Measurements from ENCODE around the gene RBP3.

RBP3 gene

GRCh38 chr10:47325303-47326291 lies 22.6 kb upstream of the RBP3 start:
- no peak for DNase-seq
- Mint-ChIP-seq H3K4me3 (no peak overlapping the region), H3K27me3 (no peaks in the 10 kb centered on the region), H3K4me1 (ENCODE audit: low read depth) (no peaks in the 10 kb centered on the region), H3K36me3 (ENCODE audit: low read depth) (no peaks in the 10 kb centered on the region), H3K27ac (no peak overlapping the region), H3K9me3 (no peaks in the 10 kb centered on the region)

- no peak overlapping the region for H3K4me3 Mint-ChIP-seq
- no peak for DNase-seq
- H3K9me3 Mint-ChIP-seq: no peaks in the 10 kb centered on the region
- no peaks in the 10 kb centered on the region for H3K4me1 Mint-ChIP-seq (ENCODE audit: low read depth)
- H3K27me3 Mint-ChIP-seq: no peaks in the 10 kb centered on the region
- H3K27ac Mint-ChIP-seq: no peak overlapping the region
- no peaks in the 10 kb centered on the region for H3K36me3 Mint-ChIP-seq (ENCODE audit: low read depth)
Observed at GRCh38 chr10:47326306-47326926, 21.7 kb upstream of the RBP3 start.

- DNase-seq: no peak
- Mint-ChIP-seq H3K27me3 (no peaks in the 10 kb centered on the region), H3K9me3 (no peaks in the 10 kb centered on the region), H3K36me3 (ENCODE audit: low read depth) (no peaks in the 10 kb centered on the region), H3K4me1 (ENCODE audit: low read depth) (no peaks in the 10 kb centered on the region), H3K27ac (no peak overlapping the region), H3K4me3 (no peak overlapping the region)
Observed at GRCh38 chr10:47326927-47327330, 21.2 kb upstream of the RBP3 start.

- Mint-ChIP-seq H3K4me1 (ENCODE audit: low read depth) (no peaks in the 10 kb centered on the region), H3K36me3 (ENCODE audit: low read depth) (no peaks in the 10 kb centered on the region), H3K27ac (no peak overlapping the region), H3K9me3 (no peaks in the 10 kb centered on the region), H3K27me3 (peaks cover 2% of the 10 kb centered on the region), H3K4me3 (no peak overlapping the region)
- no peak for DNase-seq
Observed at GRCh38 chr10:47329855-47330254, 18.3 kb upstream of the RBP3 start.

- Mint-ChIP-seq H3K4me1 (ENCODE audit: low read depth) (no peaks in the 10 kb centered on the region), H3K27me3 (peaks cover 2% of the 10 kb centered on the region), H3K36me3 (ENCODE audit: low read depth) (no peaks in the 10 kb centered on the region), H3K9me3 (no peaks in the 10 kb centered on the region), H3K27ac (no peak overlapping the region), H3K4me3 (no peak overlapping the region)
- no peak for DNase-seq
Observed at GRCh38 chr10:47330366-47330765, 17.8 kb upstream of the RBP3 start.

- Mint-ChIP-seq H3K36me3 (ENCODE audit: low read depth) (no peaks in the 10 kb centered on the region), H3K4me1 (ENCODE audit: low read depth) (no peaks in the 10 kb centered on the region), H3K27ac (no peak overlapping the region), H3K4me3 (no peak overlapping the region), H3K27me3 (peaks cover 2% of the 10 kb centered on the region), H3K9me3 (no peaks in the 10 kb centered on the region)
- DNase-seq: no peak
Observed at GRCh38 chr10:47330804-47331203, 17.4 kb upstream of the RBP3 start.

GRCh38 chr10:47331491-47331890 lies 16.7 kb upstream of the RBP3 start:
- Mint-ChIP-seq H3K4me1 (ENCODE audit: low read depth) (no peaks in the 10 kb centered on the region), H3K36me3 (ENCODE audit: low read depth) (no peaks in the 10 kb centered on the region), H3K27ac (no peak overlapping the region), H3K4me3 (no peak overlapping the region), H3K9me3 (no peaks in the 10 kb centered on the region), H3K27me3 (peaks cover 2% of the 10 kb centered on the region)
- no peak for DNase-seq

- Mint-ChIP-seq H3K9me3 (no peaks in the 10 kb centered on the region), H3K27ac (no peak overlapping the region), H3K4me1 (ENCODE audit: low read depth) (no peaks in the 10 kb centered on the region), H3K4me3 (no peak overlapping the region), H3K27me3 (peaks cover 2% of the 10 kb centered on the region), H3K36me3 (ENCODE audit: low read depth) (no peaks in the 10 kb centered on the region)
- no peak for DNase-seq
Observed at GRCh38 chr10:47331954-47332353, 16.2 kb upstream of the RBP3 start.

GRCh38 chr10:47332371-47332770 lies 15.8 kb upstream of the RBP3 start:
- Mint-ChIP-seq H3K4me3 (no peak overlapping the region), H3K4me1 (ENCODE audit: low read depth) (no peaks in the 10 kb centered on the region), H3K36me3 (ENCODE audit: low read depth) (no peaks in the 10 kb centered on the region), H3K27me3 (peaks cover 2% of the 10 kb centered on the region), H3K9me3 (no peaks in the 10 kb centered on the region), H3K27ac (no peak overlapping the region)
- no peak for DNase-seq

GRCh38 chr10:47332946-47333345 lies 15.2 kb upstream of the RBP3 start:
- H3K27ac Mint-ChIP-seq: no peak overlapping the region
- no peak for DNase-seq
- no peak overlapping the region for H3K4me3 Mint-ChIP-seq
- peaks cover 2% of the 10 kb centered on the region for H3K27me3 Mint-ChIP-seq
- H3K4me1 Mint-ChIP-seq (ENCODE audit: low read depth): no peaks in the 10 kb centered on the region
- H3K9me3 Mint-ChIP-seq: no peaks in the 10 kb centered on the region
- no peaks in the 10 kb centered on the region for H3K36me3 Mint-ChIP-seq (ENCODE audit: low read depth)

- Mint-ChIP-seq H3K27me3 (peaks cover 6% of the 10 kb centered on the region), H3K4me3 (no peak overlapping the region), H3K9me3 (no peaks in the 10 kb centered on the region), H3K4me1 (ENCODE audit: low read depth) (no peaks in the 10 kb centered on the region), H3K27ac (no peak overlapping the region), H3K36me3 (ENCODE audit: low read depth) (no peaks in the 10 kb centered on the region)
- no peak for DNase-seq
Observed at GRCh38 chr10:47333532-47333931, 14.6 kb upstream of the RBP3 start.

GRCh38 chr10:47334466-47335295 lies 13.5 kb upstream of the RBP3 start:
- H3K4me3 Mint-ChIP-seq: no peak overlapping the region

GRCh38 chr10:47335906-47336305 lies 12.3 kb upstream of the RBP3 start:
- no peak for DNase-seq
- H3K9me3 Mint-ChIP-seq: no peaks in the 10 kb centered on the region
- no peak overlapping the region for H3K4me3 Mint-ChIP-seq
- no peak overlapping the region for H3K27ac Mint-ChIP-seq
- H3K4me1 Mint-ChIP-seq (ENCODE audit: low read depth): no peaks in the 10 kb centered on the region
- no peaks in the 10 kb centered on the region for H3K36me3 Mint-ChIP-seq (ENCODE audit: low read depth)
- H3K27me3 Mint-ChIP-seq: peaks cover 24% of the 10 kb centered on the region

More at GRCh38 chr10:47334466-47335295, 13.5 kb upstream of the RBP3 start:
- H3K27me3 Mint-ChIP-seq: peaks cover 12% of the 10 kb centered on the region
- DNase-seq: no peak
- no peaks in the 10 kb centered on the region for H3K4me1 Mint-ChIP-seq (ENCODE audit: low read depth)
- no peaks in the 10 kb centered on the region for H3K36me3 Mint-ChIP-seq (ENCODE audit: low read depth)
- no peak overlapping the region for H3K27ac Mint-ChIP-seq
- H3K9me3 Mint-ChIP-seq: no peaks in the 10 kb centered on the region

GRCh38 chr10:47336387-47337134 lies 11.6 kb upstream of the RBP3 start:
- no peak overlapping the region for H3K4me3 Mint-ChIP-seq
- no peaks in the 10 kb centered on the region for H3K36me3 Mint-ChIP-seq (ENCODE audit: low read depth)
- peaks cover 25% of the 10 kb centered on the region for H3K27me3 Mint-ChIP-seq
- H3K27ac Mint-ChIP-seq: no peak overlapping the region
- H3K4me1 Mint-ChIP-seq (ENCODE audit: low read depth): no peaks in the 10 kb centered on the region
- no peak for DNase-seq
- H3K9me3 Mint-ChIP-seq: no peaks in the 10 kb centered on the region
